Measurements from ENCODE around the gene SLF2.
A peak's percentile ranks its signal among the peaks of the same experiment; 100 is the strongest.

The SLF2 gene

GRCh38 chr10:101003639-101004206 lies 91.0 kb downstream of the SLF2 start:
- TF ChIP-seq TAF1 (IDR thresholded peaks at IDR 0.05; ENCODE audit: borderline replicate concordance, insufficient read depth, low read length) (no peak), POLR2AphosphoS5 (IDR thresholded peaks at IDR 0.05; ENCODE audit: low read depth, low read length) (no peak), SIN3A (IDR thresholded peaks at IDR 0.05; ENCODE audit: borderline replicate concordance, insufficient read depth, low read length) (no peak), REST (IDR thresholded peaks at IDR 0.05; ENCODE audit: insufficient read depth in 1 of 2, low read depth in 2 of 2, low read length in 2 of 2) (no peak), FOXP2 (optimal IDR thresholded peaks at IDR 0.05; ENCODE audit: borderline replicate concordance, extremely low read depth, extremely low read length, insufficient read depth) (no peak)

GRCh38 chr10:101005361-101005760 lies 92.6 kb downstream of the SLF2 start:
- TF ChIP-seq REST (IDR thresholded peaks at IDR 0.05; ENCODE audit: insufficient read depth in 1 of 2, low read depth in 2 of 2, low read length in 2 of 2) (no peak), FOXP2 (optimal IDR thresholded peaks at IDR 0.05; ENCODE audit: borderline replicate concordance, extremely low read depth, extremely low read length, insufficient read depth) (no peak), SIN3A (IDR thresholded peaks at IDR 0.05; ENCODE audit: borderline replicate concordance, insufficient read depth, low read length) (no peak), POLR2AphosphoS5 (IDR thresholded peaks at IDR 0.05; ENCODE audit: low read depth, low read length) (no peak), TAF1 (IDR thresholded peaks at IDR 0.05; ENCODE audit: borderline replicate concordance, insufficient read depth, low read length) (no peak)

- no peak for TF ChIP-seq POLR2AphosphoS5 (IDR thresholded peaks at IDR 0.05; ENCODE audit: low read depth, low read length)
- no peak for TF ChIP-seq FOXP2 (optimal IDR thresholded peaks at IDR 0.05; ENCODE audit: borderline replicate concordance, extremely low read depth, extremely low read length, insufficient read depth)
- no peak for TF ChIP-seq REST (IDR thresholded peaks at IDR 0.05; ENCODE audit: insufficient read depth in 1 of 2, low read depth in 2 of 2, low read length in 2 of 2)
- no peak for TF ChIP-seq TAF1 (IDR thresholded peaks at IDR 0.05; ENCODE audit: borderline replicate concordance, insufficient read depth, low read length)
- no peak for TF ChIP-seq SIN3A (IDR thresholded peaks at IDR 0.05; ENCODE audit: borderline replicate concordance, insufficient read depth, low read length)
Measured at GRCh38 chr10:101005869-101006567, 93.3 kb downstream of the SLF2 start.

GRCh38 chr10:101006593-101007098 lies 93.9 kb downstream of the SLF2 start:
- TF ChIP-seq FOXP2 (optimal IDR thresholded peaks at IDR 0.05; ENCODE audit: borderline replicate concordance, extremely low read depth, extremely low read length, insufficient read depth) (no peak), TAF1 (IDR thresholded peaks at IDR 0.05; ENCODE audit: borderline replicate concordance, insufficient read depth, low read length) (no peak), POLR2AphosphoS5 (IDR thresholded peaks at IDR 0.05; ENCODE audit: low read depth, low read length) (0 out of 2 replicates have a peak, but pooled peaks have one; percentile 21), REST (IDR thresholded peaks at IDR 0.05; ENCODE audit: insufficient read depth in 1 of 2, low read depth in 2 of 2, low read length in 2 of 2) (no peak), SIN3A (IDR thresholded peaks at IDR 0.05; ENCODE audit: borderline replicate concordance, insufficient read depth, low read length) (no peak)
